GM19025 (cell line): ENCODE measurements around the gene TANC2.
"Not testable (repeated sequence)": the region's sequence is repeated elsewhere in the genome, so short reads cannot be mapped to it uniquely, and the experiment has no call there.

Source experiments
- ATAC-seq: cut with Tn5 transposase; IDR thresholded peaks from one replicate; pipeline ENCODE4 v1.9.1; 2021; ENCODE audit warnings: mild to moderate bottlenecking, low read depth, moderate library complexity; ENCODE audit not compliant: unreplicated experiment

Gene TANC2

GRCh38 chr17:62963296-62963695 lies 2.7 kb upstream of the TANC2 start:
- no peak for ATAC-seq

- no peak for ATAC-seq
Observed at GRCh38 chr17:62964506-62964905, 1.5 kb upstream of the TANC2 start.

DNA sequence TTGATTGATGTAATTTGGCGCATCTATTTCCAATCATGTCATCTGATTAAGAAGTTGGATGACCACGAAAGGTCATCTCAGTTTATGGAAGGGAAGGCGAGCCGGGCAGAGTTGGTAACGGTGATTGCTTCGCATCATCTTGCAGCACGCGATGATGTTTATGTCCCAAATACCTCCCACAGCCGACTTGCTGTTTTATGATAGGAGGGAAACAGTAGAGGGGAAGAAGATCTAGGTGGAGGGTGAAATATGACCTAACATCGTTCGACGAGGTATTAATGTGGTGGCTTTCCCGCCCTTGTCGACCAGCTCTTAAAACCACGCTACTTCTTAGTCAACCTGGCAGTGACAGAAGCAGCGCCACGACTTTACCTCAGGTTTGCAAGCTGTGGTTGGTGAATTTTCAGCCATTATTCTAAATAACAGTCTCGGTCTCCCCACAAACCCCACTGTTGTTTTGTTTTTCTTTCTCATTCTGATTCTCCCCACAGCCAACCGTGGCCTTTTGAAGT lies 805 bp upstream of the TANC2 start:
- no peak for ATAC-seq

GRCh38 chr17:62966426-62967204 lies 580 bp downstream of the TANC2 start:
- peak; percentile 49 for ATAC-seq

DNA sequence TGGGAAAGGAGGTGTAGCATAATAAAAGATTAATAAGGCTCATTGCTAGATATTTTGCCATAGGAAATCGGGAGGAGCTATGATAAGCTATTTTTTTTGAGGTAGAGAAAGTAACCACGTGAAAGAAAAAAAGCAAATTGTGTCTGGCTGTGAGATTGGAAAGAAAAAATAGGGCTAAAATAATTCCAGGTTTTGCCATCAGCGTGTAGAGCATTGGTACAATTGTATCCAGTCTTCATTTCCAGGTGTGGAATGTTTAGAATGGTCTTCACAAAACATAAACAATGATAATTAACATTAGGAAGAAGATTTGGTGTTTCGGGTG lies 1.1 kb downstream of the TANC2 start:
- no peak for ATAC-seq

GRCh38 chr17:62968445-62968923 lies 2.4 kb downstream of the TANC2 start:
- peak; percentile 46 for ATAC-seq

- ATAC-seq = no peak
Observed at GRCh38 chr17:62970610-62971009, 4.6 kb downstream of the TANC2 start.

GRCh38 chr17:62971853-62972252 lies 5.8 kb downstream of the TANC2 start:
- ATAC-seq = no peak

DNA sequence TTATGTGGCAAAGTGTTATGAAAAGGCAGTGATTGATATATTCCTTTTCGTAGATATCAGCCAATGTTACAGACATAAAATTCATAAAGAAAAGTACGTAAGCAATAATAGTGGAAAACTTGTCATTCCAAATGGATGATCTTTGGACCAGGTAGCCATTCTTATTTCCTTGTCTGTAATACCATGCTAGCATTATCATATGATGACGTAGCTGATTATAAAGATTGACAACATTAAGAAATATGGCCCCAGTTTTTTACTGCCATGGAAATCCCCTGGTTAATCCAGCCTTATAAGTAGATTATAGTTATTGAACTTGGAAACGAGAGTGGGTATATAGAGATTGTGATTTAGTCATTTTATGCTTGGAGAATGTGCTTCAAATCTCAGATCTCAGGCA lies 8.8 kb downstream of the TANC2 start:
- ATAC-seq = no peak

DNA sequence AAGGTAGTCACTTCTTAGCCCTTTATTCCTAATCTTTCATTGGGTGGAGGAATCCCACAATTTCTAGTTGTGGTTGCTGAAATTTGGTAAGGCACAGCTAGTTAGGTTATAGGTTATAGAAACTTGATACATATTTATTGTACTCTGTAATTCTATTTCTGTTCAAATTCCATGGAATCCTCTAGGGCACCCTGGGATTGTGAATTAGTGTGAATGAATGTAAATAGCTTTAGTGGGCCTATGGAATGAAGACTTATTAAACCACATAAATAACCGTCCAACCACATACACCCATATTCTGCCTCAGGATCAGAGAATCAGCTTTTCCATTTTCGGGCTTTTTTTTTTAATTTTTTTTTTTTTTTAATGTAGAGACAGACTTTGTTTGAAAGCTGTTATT lies 9.2 kb downstream of the TANC2 start:
- ATAC-seq = no peak

- not testable (repeated sequence) for ATAC-seq
Observed at GRCh38 chr17:62976643-62977231, 10.7 kb downstream of the TANC2 start.

DNA sequence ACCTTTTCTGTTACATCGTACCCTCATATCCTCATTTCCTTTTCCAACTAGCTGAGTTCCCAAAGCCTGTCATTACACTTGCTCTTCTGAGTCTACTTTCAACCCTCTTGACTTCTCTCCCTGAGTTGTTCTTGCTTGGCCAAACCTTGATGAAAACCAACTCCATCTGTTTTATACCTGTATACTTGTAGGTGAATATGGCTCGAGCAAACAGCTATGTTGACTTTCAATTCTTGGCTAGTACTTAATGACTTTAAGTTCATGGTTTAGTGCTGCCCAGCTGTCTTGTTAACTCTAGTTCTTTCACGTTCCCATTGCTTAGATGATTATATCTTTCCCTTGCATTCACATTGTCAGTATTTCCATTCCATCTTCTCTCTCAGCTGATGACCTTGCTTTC lies 14.8 kb downstream of the TANC2 start:
- ATAC-seq = no peak

GRCh38 chr17:62981933-62982332 lies 15.9 kb downstream of the TANC2 start:
- no peak for ATAC-seq

- no peak for ATAC-seq
Observed at GRCh38 chr17:62984801-62985200, 18.8 kb downstream of the TANC2 start.

- ATAC-seq = no peak
Observed at GRCh38 chr17:62986549-62986948, 20.5 kb downstream of the TANC2 start.

DNA sequence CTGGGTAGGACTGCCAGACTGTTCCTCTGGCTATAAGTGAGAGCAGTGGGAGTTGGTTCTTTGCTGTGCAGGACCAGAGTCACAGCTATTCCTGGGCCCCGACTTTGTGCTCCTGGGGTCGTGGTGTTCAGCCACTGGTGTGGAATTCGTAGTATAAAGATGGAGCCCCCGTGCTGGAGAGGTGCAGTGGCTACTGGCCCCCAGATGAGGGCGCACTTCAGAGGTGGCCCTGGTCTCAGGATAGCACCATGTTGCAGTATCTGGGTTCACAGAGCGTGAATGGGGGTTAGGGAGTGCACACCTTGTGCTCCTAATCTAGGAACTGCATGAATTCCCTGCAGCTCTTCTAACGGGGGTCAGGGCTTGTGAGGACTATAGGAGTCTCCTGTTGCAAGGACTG lies 21.1 kb downstream of the TANC2 start:
- ATAC-seq = no peak

DNA sequence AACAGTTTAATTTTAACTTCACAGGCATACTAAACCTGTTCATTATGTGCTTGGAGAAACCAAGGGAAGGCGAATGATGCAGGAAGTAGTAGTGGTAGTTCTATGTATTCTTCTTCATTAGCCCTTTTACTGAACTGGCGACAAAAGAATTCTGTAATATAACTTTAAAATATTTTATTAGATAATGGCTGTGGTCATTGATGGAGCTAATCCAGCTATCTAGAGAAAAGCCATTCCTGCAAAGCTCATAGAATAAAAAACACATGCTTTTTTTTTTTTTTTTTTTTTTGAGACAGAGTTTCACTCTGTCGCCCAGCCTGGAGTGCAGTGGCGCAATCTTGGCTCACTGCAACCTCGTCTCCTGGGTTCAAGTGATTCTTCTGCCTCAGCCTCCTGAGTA lies 23.5 kb downstream of the TANC2 start:
- ATAC-seq = no peak

GRCh38 chr17:62994931-62995330 lies 28.9 kb downstream of the TANC2 start:
- no peak for ATAC-seq

- ATAC-seq = no peak
Observed at GRCh38 chr17:62995377-62995885, 29.4 kb downstream of the TANC2 start.

- no peak for ATAC-seq
Observed at GRCh38 chr17:62996221-62996620, 30.2 kb downstream of the TANC2 start.

DNA sequence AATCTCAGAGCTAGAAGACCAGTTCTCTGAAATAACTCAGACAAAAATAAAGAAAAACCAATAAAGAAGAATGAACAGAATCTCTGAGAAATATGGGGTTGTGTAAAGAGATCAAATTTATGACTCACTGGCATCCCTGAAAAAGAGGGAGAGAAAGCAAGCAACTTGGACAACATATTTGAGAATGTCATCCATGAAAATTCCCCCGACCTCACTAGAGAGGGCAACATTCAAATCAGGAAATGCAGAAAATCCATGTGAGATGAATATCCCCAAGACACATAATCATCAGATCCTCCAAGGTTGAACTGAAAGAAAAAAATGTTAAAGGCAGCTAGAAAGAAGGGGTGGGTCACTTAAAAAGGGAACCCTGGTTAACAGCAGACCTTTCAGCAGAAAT lies 32.1 kb downstream of the TANC2 start:
- no peak for ATAC-seq
